IMR-90 (cell line): ENCODE data around the gene HYAL3.

ENCODE experiments used
- CTCF ChIP-seq: conservative IDR thresholded peaks from 2 replicates; pipeline ENCODE4 v1.5.1; 2012; ENCODE audit warnings: mild to moderate bottlenecking, low read depth, low read length, improper control_type of control experiment
- POLR2A ChIP-seq: IDR thresholded peaks from 2 replicates; pipeline ENCODE4 v1.6.1; 2012; ENCODE audit warnings: mild to moderate bottlenecking, low read depth, low read length
- RCOR1 ChIP-seq: IDR thresholded peaks from 2 replicates; pipeline ENCODE4 v1.6.1; 2012; ENCODE audit warnings: mild to moderate bottlenecking, low read length, improper control_type of control experiment; ENCODE audit not compliant: insufficient replicate concordance

- TF ChIP-seq CTCF = peak; percentile 56
- no peak for TF ChIP-seq POLR2A
- TF ChIP-seq RCOR1 = no peak
These were observed 42.0 kb downstream of the HYAL3 start for GRCh38 chr3:50256978-50257890.
